Type B pancreatic cell (in vitro differentiated cells): ENCODE measurements around the gene GALM. TPM values are rescaled to one million over a fixed set of nuclear protein-coding genes. Genes with fewer than 3 reads are reported as not detected.

Source experiments
- DNase-seq: peaks from one replicate; pipeline ENCODE4 v3.0.0; 2021; ENCODE audit warnings: mixed read lengths; ENCODE audit not compliant: unreplicated experiment; ENCODE audit errors: extremely low spot score
- H3K27ac Mint-ChIP-seq: 2 replicates; pipeline ENCODE4 v1.8.0; 2021; ENCODE audit warnings: mild to moderate bottlenecking, mixed read lengths
- H3K27me3 Mint-ChIP-seq: 2 replicates; pipeline ENCODE4 v1.8.0; 2021; ENCODE audit warnings: mixed read lengths
- H3K36me3 Mint-ChIP-seq: 2 replicates; pipeline ENCODE4 v1.8.0; 2021; ENCODE audit warnings: mixed read lengths
- H3K4me1 Mint-ChIP-seq: one replicate; pipeline ENCODE4 v1.8.0; 2021; ENCODE audit warnings: mixed read lengths; ENCODE audit not compliant: unreplicated experiment
- H3K4me3 Mint-ChIP-seq: 2 replicates; pipeline ENCODE4 v1.8.0; 2021; ENCODE audit warnings: mild to moderate bottlenecking, mixed read lengths
- H3K9me3 Mint-ChIP-seq: 2 replicates; pipeline ENCODE4 v1.8.0; 2021; ENCODE audit warnings: mixed read lengths
- CTCF ChIP-seq: fragments of 200-600 bp; sonication (generic); conservative IDR thresholded peaks from 2 replicates; pipeline ENCODE4 v1.5.0; 2021; ENCODE audit warnings: antibody characterized with exemption, mild to moderate bottlenecking
- total RNA-seq: library from RNA; stranded (reverse); gene quantifications from 2 replicates; pipeline ENCODE4 v1.2.1, GENCODE V29; 2021; ENCODE audit warnings: low replicate concordance

Gene GALM
- total RNA-seq, 1 donor from 2014 or later = 16.1 TPM

GRCh38 chr2:38692636-38693318 is 26.9 kb downstream of the GALM start:
- Mint-ChIP-seq H3K27ac (peak overlapping the region; percentile 79), H3K4me1 (peaks cover 12% of the 10 kb centered on the region), H3K36me3 (peaks cover 4% of the 10 kb centered on the region), H3K9me3 (no peaks in the 10 kb centered on the region), H3K4me3 (no peak overlapping the region), H3K27me3 (no peaks in the 10 kb centered on the region)
- DNase-seq = no peak
- TF ChIP-seq CTCF = no peak

GRCh38 chr2:38697116-38697840 is 31.4 kb downstream of the GALM start:
- Mint-ChIP-seq H3K9me3 (no peaks in the 10 kb centered on the region), H3K4me1 (peaks cover 5% of the 10 kb centered on the region), H3K27ac (no peak overlapping the region), H3K27me3 (no peaks in the 10 kb centered on the region), H3K36me3 (no peaks in the 10 kb centered on the region), H3K4me3 (no peak overlapping the region)
- no peak for TF ChIP-seq CTCF
- DNase-seq = no peak

GRCh38 chr2:38698467-38699003 is 32.6 kb downstream of the GALM start:
- Mint-ChIP-seq H3K9me3 (no peaks in the 10 kb centered on the region), H3K27ac (no peak overlapping the region), H3K27me3 (no peaks in the 10 kb centered on the region), H3K4me3 (no peak overlapping the region), H3K36me3 (no peaks in the 10 kb centered on the region), H3K4me1 (peaks cover 4% of the 10 kb centered on the region)
- DNase-seq = no peak
- TF ChIP-seq CTCF = no peak

- peaks cover 4% of the 10 kb centered on the region for H3K4me1 Mint-ChIP-seq
- H3K27me3 Mint-ChIP-seq = no peaks in the 10 kb centered on the region
- no peak for DNase-seq
- no peak for TF ChIP-seq CTCF
- H3K9me3 Mint-ChIP-seq = peaks cover 3% of the 10 kb centered on the region
- peaks cover 3% of the 10 kb centered on the region for H3K36me3 Mint-ChIP-seq
- no peak overlapping the region for H3K4me3 Mint-ChIP-seq
- no peak overlapping the region for H3K27ac Mint-ChIP-seq
These were observed 34.3 kb downstream of the GALM start for GRCh38 chr2:38700113-38700785.

- Mint-ChIP-seq H3K27ac (no peak overlapping the region), H3K4me1 (peaks cover 4% of the 10 kb centered on the region), H3K36me3 (peaks cover 5% of the 10 kb centered on the region), H3K27me3 (no peaks in the 10 kb centered on the region), H3K9me3 (peaks cover 5% of the 10 kb centered on the region), H3K4me3 (no peak overlapping the region)
- no peak for TF ChIP-seq CTCF
- DNase-seq = no peak
These were observed 35.1 kb downstream of the GALM start for GRCh38 chr2:38700881-38701458.
